Aorta (tissue), 5 donors: ENCODE results near the gene KCNB1. TPM values are rescaled to one million over a fixed set of nuclear protein-coding genes. Genes with fewer than 3 reads are reported as not detected.
A peak's percentile ranks its signal among the peaks of the same experiment; 100 is the strongest.

ENCODE experiments used
- ATAC-seq: fragments of 200-7000 bp; cut with Tn5 transposase; one replicate; pipeline ENCODE4 v1.9.1; 2022; ENCODE audit warnings: moderate library complexity; ENCODE audit not compliant: low FRiP score
- DNase-seq, 2 donors: peaks; one replicate each; pipeline ENCODE4 v3.0.0-alpha.2; 2020
- H3K27ac ChIP-seq, 2 donors: one replicate each; pipeline ENCODE4 v1.5.1; 2013; ENCODE audit warnings: low read length in 2 of 2, mild to moderate bottlenecking in 2 of 2, moderate library complexity in 2 of 2, control low read depth in 1 of 2, inconsistent platforms in 1 of 2, low read depth in 1 of 2
- H3K27me3 ChIP-seq, 2 donors: one replicate each; pipeline ENCODE4 v1.6.1; 2013; ENCODE audit warnings: control low read depth in 1 of 2, low read length in 1 of 2, mild to moderate bottlenecking in 1 of 2, moderate library complexity in 1 of 2; ENCODE audit not compliant: insufficient read depth in 2 of 2, control insufficient read depth in 1 of 2
- H3K36me3 ChIP-seq, 2 donors: one replicate each; pipeline ENCODE4 v1.6.1; 2013; ENCODE audit warnings: control low read depth in 1 of 2, low read length in 1 of 2, mild to moderate bottlenecking in 1 of 2; ENCODE audit not compliant: insufficient read depth in 2 of 2, control insufficient read depth in 1 of 2
- H3K4me1 ChIP-seq, 2 donors: one replicate each; pipeline ENCODE4 v1.6.1; 2013; ENCODE audit warnings: low read length in 2 of 2, control low read depth in 1 of 2, mild to moderate bottlenecking in 1 of 2, moderate library complexity in 1 of 2; ENCODE audit not compliant: insufficient read depth in 2 of 2, control insufficient read depth in 1 of 2
- H3K4me3 ChIP-seq, 2 donors: one replicate each; pipeline ENCODE4 v1.5.1; 2013; ENCODE audit warnings: low read length in 2 of 2, control low read depth in 1 of 2, mild to moderate bottlenecking in 1 of 2
- H3K9me3 ChIP-seq: one replicate; pipeline ENCODE4 v1.6.1; 2013; ENCODE audit warnings: mild to moderate bottlenecking, low read length; ENCODE audit not compliant: control insufficient read depth
- WGBS, 2 donors: extraction: QIAGEN DNeasy Blood & Tissue Kit; methylation state at CpG; one replicate each; pipeline ENCODE4 v1.1.7; 2013; 5-methylcytosine and 5-hydroxymethylcytosine counted together
- intact Hi-C, 2 donors: fragments of 100-400 bp; cut with DNase I; formaldehyde crosslinking; loops; one replicate each; pipeline versions ENCODE4 v1.14.2 to v1.15.0; 2022
- long read RNA-seq, 2 donors: library from polyadenylated mRNA; unstranded; transcript quantifications; one replicate each; pipeline ENCODE4 v2.0.0, GENCODE V29; 2020 to 2021
- polyA plus RNA-seq, 2 donors: library from polyadenylated mRNA; stranded (reverse); fragments of 200-250 nt; gene quantifications; one replicate each; pipeline ENCODE4 v1.2.3, GENCODE V29; 2013
- total RNA-seq, 2 donors: library from RNA; stranded (reverse); fragmentation: NEBNext Ultra II Directional; extraction: Animal tissue kit (Norgen Biotek cat#: 25700); gene quantifications; one replicate each; pipeline ENCODE4 v1.2.1, GENCODE V29; 2021
- donor health status: healthy with polysubstance abuse.
- donor health status: Bipolar disorder and iron deficiency.
- donor health status: DM: no; HTN: no; CAD: no.
- donor health status: DM: no; HTN: no; CAD: no.
- donor health status: DM: yes; HTN: yes; CAD: no.

KCNB1 gene
- 1 to 10 TPM in 1 of 2 donors, under 1 TPM in 1; 0.65 to 2.0 TPM for total RNA-seq
- polyA plus RNA-seq, result under 1 TPM in 1 of 2 donors, not detected in 1; under 0.01 TPM
- long read RNA-seq, donor 1, partial matches to known transcripts, result 0 of 2 reads
- long read RNA-seq, donor 1, other reads (novel, unspliced or antisense), result 2 of 2 reads
- long read RNA-seq, donor 2, partial matches to known transcripts, result 0 of 1 reads
- long read RNA-seq, donor 2, other reads (novel, unspliced or antisense), result 1 of 1 reads

GRCh38 chr20:49482621-49483017, at the start of gene KCNB1:
Gene KCNB1, minus strand, starts transcription at chr20:49482668. Its CDS starts 188 bp downstream, at chr20:49482480.
- DNase-seq (peak; percentile 65 to 90), ATAC-seq (peak; percentile 84)

GRCh38 chr20:49529470-49529869, 47.0 kb upstream of the KCNB1 start:
- no peaks in the 10 kb centered on the region for H3K27me3 ChIP-seq
- peaks cover 5 to 7% of the 10 kb centered on the region in 2 donors for H3K36me3 ChIP-seq
- H3K9me3 ChIP-seq, result no peaks in the 10 kb centered on the region
- no peak overlapping the region for H3K4me3 ChIP-seq
- 70 to 88% methylated on average over 5 of the region's 5 CpGs for WGBS, 2 donors
- H3K27ac ChIP-seq, result no peak overlapping the region
- DNase-seq (no peak), ATAC-seq (no peak)
- intact Hi-C loops, result no loop called here
- H3K4me1 ChIP-seq, result peaks cover 3 to 10% of the 10 kb centered on the region in 2 donors

More at GRCh38 chr20:49482621-49483017, at the start of gene KCNB1:
- no peaks in the 10 kb centered on the region for H3K36me3 ChIP-seq
- intact Hi-C loops, result loop anchor here (5.0 kb wide), 1 partner anchor 100 kb away; no protein-coding TSS in a partner anchor
- H3K9me3 ChIP-seq, result no peaks in the 10 kb centered on the region
- WGBS, 2 donors, result 1% methylated on average over 31 to 34 of the region's 34 CpGs
- H3K4me3 ChIP-seq, result no peak within 1 kb of the TSS
- no peak within 1 kb of the TSS for H3K27ac ChIP-seq
- no peaks in the 10 kb centered on the region for H3K4me1 ChIP-seq
- no peaks in the 10 kb centered on the region for H3K27me3 ChIP-seq

- no peak for DNase-seq
- H3K9me3 ChIP-seq, result no peaks in the 10 kb centered on the region
- H3K4me1 ChIP-seq, result peaks cover 3 to 10% of the 10 kb centered on the region in 2 donors
- WGBS, 2 donors, result 77 to 80% methylated on average over 2 of the region's 2 CpGs
- intact Hi-C loops, result no loop called here
- H3K27ac ChIP-seq, result no peak overlapping the region
- H3K36me3 ChIP-seq, result peaks cover 7 to 8% of the 10 kb centered on the region in 2 donors
- no peak overlapping the region for H3K4me3 ChIP-seq
- H3K27me3 ChIP-seq, result no peaks in the 10 kb centered on the region
- no peak for ATAC-seq
Measured at GRCh38 chr20:49526568-49526967, 44.1 kb upstream of the KCNB1 start.

GRCh38 chr20:49526056-49526455, 43.6 kb upstream of the KCNB1 start:
- intact Hi-C loops, result no loop called here
- ATAC-seq (no peak), DNase-seq (peak in 1 of 2 donors; percentile 38)
- Histone ChIP-seq H3K36me3 (peaks cover 7% of the 10 kb centered on the region in 2 donors), H3K9me3 (no peaks in the 10 kb centered on the region), H3K27ac (no peak overlapping the region), H3K4me1 (peaks cover 3 to 10% of the 10 kb centered on the region in 2 donors), H3K27me3 (no peaks in the 10 kb centered on the region), H3K4me3 (no peak overlapping the region)
- WGBS, 2 donors, result 87% methylated on average over 6 of the region's 6 CpGs

GRCh38 chr20:49523767-49524360, 41.4 kb upstream of the KCNB1 start:
- Histone ChIP-seq H3K27me3 (no peaks in the 10 kb centered on the region), H3K4me1 (peaks cover 2 to 7% of the 10 kb centered on the region in 2 donors), H3K9me3 (no peaks in the 10 kb centered on the region), H3K36me3 (peaks cover 2 to 7% of the 10 kb centered on the region in 2 donors), H3K4me3 (no peak overlapping the region), H3K27ac (peak overlapping the region in 1 of 2 donors; percentile 31)
- ATAC-seq (peak; percentile 7), DNase-seq (peak in 1 of 2 donors; percentile 57)
- intact Hi-C loops, result no loop called here
- WGBS, 2 donors, result 90 to 94% methylated on average over 8 of the region's 8 CpGs

- Histone ChIP-seq H3K4me1 (peaks cover 0 to 2% of the 10 kb centered on the region in 2 donors), H3K9me3 (no peaks in the 10 kb centered on the region), H3K4me3 (no peak overlapping the region), H3K36me3 (peaks cover 3 to 9% of the 10 kb centered on the region in 2 donors), H3K27me3 (no peaks in the 10 kb centered on the region), H3K27ac (peak overlapping the region in 1 of 2 donors; percentile 38)
- peak in 1 of 2 donors; percentile 31 for DNase-seq
- no peak for ATAC-seq
- WGBS, 2 donors, result 15 to 20% methylated on average over 4 of the region's 4 CpGs
- intact Hi-C loops, result no loop called here
Measured at GRCh38 chr20:49521356-49521755, 38.9 kb upstream of the KCNB1 start.

- H3K27me3 ChIP-seq, result no peaks in the 10 kb centered on the region
- WGBS, 2 donors, result 89 to 91% methylated on average over 5 of the region's 5 CpGs
- no peak for ATAC-seq
- peak overlapping the region in 1 of 2 donors; percentile 11 for H3K27ac ChIP-seq
- DNase-seq, result peak in 1 of 2 donors; percentile 30
- H3K36me3 ChIP-seq, result peaks cover 3 to 9% of the 10 kb centered on the region in 2 donors
- H3K9me3 ChIP-seq, result no peaks in the 10 kb centered on the region
- intact Hi-C loops, result no loop called here
- H3K4me1 ChIP-seq, result no peaks in the 10 kb centered on the region
- H3K4me3 ChIP-seq, result no peak overlapping the region
Measured at GRCh38 chr20:49519777-49520359, 37.4 kb upstream of the KCNB1 start.

GRCh38 chr20:49519212-49519712, 36.8 kb upstream of the KCNB1 start:
- ATAC-seq (no peak), DNase-seq (no peak)
- H3K27me3 ChIP-seq, result no peaks in the 10 kb centered on the region
- intact Hi-C loops, result no loop called here
- H3K9me3 ChIP-seq, result no peaks in the 10 kb centered on the region
- WGBS, 2 donors, result 67 to 71% methylated on average over 4 of the region's 4 CpGs
- H3K27ac ChIP-seq, result no peak overlapping the region
- peaks cover 3 to 11% of the 10 kb centered on the region in 2 donors for H3K36me3 ChIP-seq
- H3K4me3 ChIP-seq, result no peak overlapping the region
- H3K4me1 ChIP-seq, result no peaks in the 10 kb centered on the region
